ENCODE results near the gene TRPV2.

TRPV2 gene

GRCh38 chr17:16406742-16407674 is 8.4 kb upstream of the TRPV2 start:
- DNase-seq: no peak

GRCh38 chr17:16407911-16408588 is 7.3 kb upstream of the TRPV2 start:
- no peak for DNase-seq

- no peak for DNase-seq
Observed at GRCh38 chr17:16417399-16417798, 2.0 kb downstream of the TRPV2 start.

- no peak for DNase-seq
Observed at GRCh38 chr17:16417896-16418684, 2.7 kb downstream of the TRPV2 start.

- DNase-seq: no peak
Observed at GRCh38 chr17:16418685-16419068, 3.3 kb downstream of the TRPV2 start.

GRCh38 chr17:16419074-16419928 is 3.9 kb downstream of the TRPV2 start:
- no peak for DNase-seq

GRCh38 chr17:16419929-16420271 is 4.5 kb downstream of the TRPV2 start:
- DNase-seq: no peak

- DNase-seq: no peak
Observed at GRCh38 chr17:16422416-16422815, 7.0 kb downstream of the TRPV2 start.

GRCh38 chr17:16423226-16423872 is 8.0 kb downstream of the TRPV2 start:
- DNase-seq: no peak

- no peak for DNase-seq
Observed at GRCh38 chr17:16425202-16425601, 9.8 kb downstream of the TRPV2 start.

- peak; percentile 19 for DNase-seq
Observed at GRCh38 chr17:16425698-16426659, 10.6 kb downstream of the TRPV2 start.

- DNase-seq: no peak
Observed at GRCh38 chr17:16427020-16427419, 11.6 kb downstream of the TRPV2 start.

GRCh38 chr17:16428098-16428882 is 12.9 kb downstream of the TRPV2 start:
- DNase-seq: no peak

GRCh38 chr17:16429083-16429482 is 13.7 kb downstream of the TRPV2 start:
- no peak for DNase-seq

- no peak for DNase-seq
Observed at GRCh38 chr17:16430650-16431049, 15.3 kb downstream of the TRPV2 start.

- no peak for DNase-seq
Observed at GRCh38 chr17:16432017-16432416, 16.6 kb downstream of the TRPV2 start.

GRCh38 chr17:16433514-16433913 is 18.1 kb downstream of the TRPV2 start:
- no peak for DNase-seq

GRCh38 chr17:16434662-16435061 is 19.3 kb downstream of the TRPV2 start:
- no peak for DNase-seq

GRCh38 chr17:16435925-16436886 is 20.8 kb downstream of the TRPV2 start:
- DNase-seq: no peak
